Measurements from ENCODE around the gene DCAF12L1. TPM values are rescaled to one million over a fixed set of nuclear protein-coding genes. Genes with fewer than 3 reads are reported as not detected.

DCAF12L1 gene
- polyA plus RNA-seq, 1 donor from 2014 or later: not detected

GRCh38 chrX:126551725-126552312 lies 795 bp downstream of the DCAF12L1 start:
- H3K4me3 ChIP-seq (ENCODE audit: low read length): no peak overlapping the region
- H2AFZ ChIP-seq (ENCODE audit: low read depth, low read length): no peak overlapping the region
- no peaks in the 10 kb centered on the region for H3K9me2 ChIP-seq (ENCODE audit: insufficient read depth, low read length)
- no peak overlapping the region for H3K4me2 ChIP-seq (ENCODE audit: low read length)
- H3K27me3 ChIP-seq (ENCODE audit: insufficient read depth, low read depth, low read length): no peaks in the 10 kb centered on the region
- no peaks in the 10 kb centered on the region for H3F3A ChIP-seq (ENCODE audit: insufficient read depth, low read length, poor library complexity, severe bottlenecking)
- TF ChIP-seq SMC3 (conservative IDR thresholded peaks at IDR 0.05; ENCODE audit: poor library complexity) (no peak), TAF1 (IDR thresholded peaks at IDR 0.05; ENCODE audit: low read depth) (no peak), EZH2 (IDR thresholded peaks at IDR 0.05; ENCODE audit: borderline replicate concordance, insufficient read depth, low read length, poor library complexity, severe bottlenecking) (no peak), EP300 (conservative IDR thresholded peaks at IDR 0.05; ENCODE audit: poor library complexity, severe bottlenecking) (no peak), POLR2AphosphoS5 (IDR thresholded peaks at IDR 0.05) (no peak), RAD21 (conservative IDR thresholded peaks at IDR 0.05) (no peak), MXI1 (conservative IDR thresholded peaks at IDR 0.05; ENCODE audit: poor library complexity, severe bottlenecking) (no peak), CTCF (IDR thresholded peaks at IDR 0.05; ENCODE audit: poor library complexity, severe bottlenecking) (no peak), REST (IDR thresholded peaks at IDR 0.05; ENCODE audit: borderline replicate concordance) (no peak)
- no peak overlapping the region for H3K9ac ChIP-seq (ENCODE audit: low read length)
- H3K9me3 ChIP-seq (ENCODE audit: low read length): no peaks in the 10 kb centered on the region
- H3K27ac ChIP-seq (ENCODE audit: low read length): no peak overlapping the region
- no peaks in the 10 kb centered on the region for H3K79me2 ChIP-seq (replicated peaks; ENCODE audit: insufficient read depth, low read length)
- H3K36me3 ChIP-seq (ENCODE audit: insufficient read depth, low read length): no peaks in the 10 kb centered on the region
- H4K20me1 ChIP-seq (ENCODE audit: insufficient read depth): no peaks in the 10 kb centered on the region

- Histone ChIP-seq H3K36me3 (ENCODE audit: insufficient read depth, low read length) (no peaks in the 10 kb centered on the region), H3F3A (ENCODE audit: insufficient read depth, low read length, poor library complexity, severe bottlenecking) (no peaks in the 10 kb centered on the region), H3K9ac (ENCODE audit: low read length) (no peak overlapping the region), H3K27ac (ENCODE audit: low read length) (no peak overlapping the region), H3K9me3 (ENCODE audit: low read length) (no peaks in the 10 kb centered on the region), H3K79me2 (replicated peaks; ENCODE audit: insufficient read depth, low read length) (no peaks in the 10 kb centered on the region), H3K9me2 (ENCODE audit: insufficient read depth, low read length) (no peaks in the 10 kb centered on the region), H2AFZ (ENCODE audit: low read depth, low read length) (no peak overlapping the region), H3K4me3 (ENCODE audit: low read length) (no peak overlapping the region), H3K4me2 (ENCODE audit: low read length) (no peak overlapping the region), H4K20me1 (ENCODE audit: insufficient read depth) (no peaks in the 10 kb centered on the region), H3K27me3 (ENCODE audit: insufficient read depth, low read depth, low read length) (no peaks in the 10 kb centered on the region)
- TF ChIP-seq EZH2 (IDR thresholded peaks at IDR 0.05; ENCODE audit: borderline replicate concordance, insufficient read depth, low read length, poor library complexity, severe bottlenecking) (no peak), CTCF (IDR thresholded peaks at IDR 0.05; ENCODE audit: poor library complexity, severe bottlenecking) (no peak), SMC3 (conservative IDR thresholded peaks at IDR 0.05; ENCODE audit: poor library complexity) (no peak), MXI1 (conservative IDR thresholded peaks at IDR 0.05; ENCODE audit: poor library complexity, severe bottlenecking) (no peak), REST (IDR thresholded peaks at IDR 0.05; ENCODE audit: borderline replicate concordance) (no peak), RAD21 (conservative IDR thresholded peaks at IDR 0.05) (no peak), EP300 (conservative IDR thresholded peaks at IDR 0.05; ENCODE audit: poor library complexity, severe bottlenecking) (no peak), TAF1 (IDR thresholded peaks at IDR 0.05; ENCODE audit: low read depth) (no peak), POLR2AphosphoS5 (IDR thresholded peaks at IDR 0.05) (no peak)
Measured at GRCh38 chrX:126551306-126551705, 1.3 kb downstream of the DCAF12L1 start.
